Activated naive CD4-positive, alpha-beta T cell treated with anti-CD3 and anti-CD28 coated beads, Interleukin-2, amount 10 ng/mL, durations not matched to agents 7 days and 5 days (primary cell): ENCODE data around the gene RRP1.
"Not testable (repeated sequence)": the region's sequence is repeated elsewhere in the genome, so short reads cannot be mapped to it uniquely, and the experiment has no call there.

ENCODE experiments used
- CTCF ChIA-PET: fragments of 350-600 bp; sonication (Branson Sonifier 250); formaldehyde crosslinking; loops from one replicate; lab custom pipeline; 2021; ENCODE audit warnings: antibody characterized with exemption; lab: Charles Lee
- DNase-seq: peaks from one replicate; pipeline ENCODE4 v3.0.0-alpha.2; 2020
- H3K27ac Mint-ChIP-seq: one replicate; pipeline ENCODE4 v1.8.0; 2021; ENCODE audit warnings: mild to moderate bottlenecking, moderate library complexity, mixed read lengths
- H3K27me3 Mint-ChIP-seq: one replicate; pipeline ENCODE4 v1.8.0; 2021; ENCODE audit warnings: mild to moderate bottlenecking, mixed read lengths
- H3K36me3 Mint-ChIP-seq: one replicate; pipeline ENCODE4 v1.8.0; 2021; ENCODE audit warnings: mixed read lengths
- H3K4me1 Mint-ChIP-seq: one replicate; pipeline ENCODE4 v1.8.0; 2021; ENCODE audit warnings: mixed read lengths
- H3K4me3 Mint-ChIP-seq: one replicate; pipeline ENCODE4 v1.8.0; 2021; ENCODE audit warnings: mild to moderate bottlenecking, moderate library complexity, mixed read lengths
- H3K9me3 Mint-ChIP-seq: one replicate; pipeline ENCODE4 v1.8.0; 2021; ENCODE audit warnings: mixed read lengths

RRP1 gene

GRCh38 chr21:43818685-43819084 is 29.3 kb downstream of the RRP1 start:
- Mint-ChIP-seq H3K27ac (no peak overlapping the region), H3K9me3 (peaks cover 6% of the 10 kb centered on the region), H3K4me3 (no peak overlapping the region), H3K27me3 (peaks cover 3% of the 10 kb centered on the region), H3K36me3 (no peaks in the 10 kb centered on the region), H3K4me1 (peaks cover 7% of the 10 kb centered on the region)
- CTCF ChIA-PET, result interaction anchor here (1.2 kb wide), 1 partner anchor 39 kb away, joined by 3 read pairs; no protein-coding TSS in a partner anchor
- no peak for DNase-seq

GRCh38 chr21:43819511-43820405 is 30.4 kb downstream of the RRP1 start:
- peaks cover 6% of the 10 kb centered on the region for H3K9me3 Mint-ChIP-seq
- no peak for DNase-seq
- H3K4me3 Mint-ChIP-seq, result no peak overlapping the region
- H3K36me3 Mint-ChIP-seq, result no peaks in the 10 kb centered on the region
- H3K4me1 Mint-ChIP-seq, result peaks cover 5% of the 10 kb centered on the region
- no peak overlapping the region for H3K27ac Mint-ChIP-seq
- H3K27me3 Mint-ChIP-seq, result peaks cover 10% of the 10 kb centered on the region
- CTCF ChIA-PET, result no interaction called here

- no peaks in the 10 kb centered on the region for H3K36me3 Mint-ChIP-seq
- H3K4me1 Mint-ChIP-seq, result peaks cover 3% of the 10 kb centered on the region
- DNase-seq, result no peak
- H3K27ac Mint-ChIP-seq, result no peak overlapping the region
- peaks cover 6% of the 10 kb centered on the region for H3K9me3 Mint-ChIP-seq
- H3K27me3 Mint-ChIP-seq, result peaks cover 17% of the 10 kb centered on the region
- no peak overlapping the region for H3K4me3 Mint-ChIP-seq
- CTCF ChIA-PET, result no interaction called here
Observed at GRCh38 chr21:43820466-43820865, 31.1 kb downstream of the RRP1 start.

- H3K4me1 Mint-ChIP-seq, DNase-seq, H3K4me3 Mint-ChIP-seq, H3K9me3 Mint-ChIP-seq, H3K36me3 Mint-ChIP-seq, H3K27ac Mint-ChIP-seq, CTCF ChIA-PET: not testable (repeated sequence)
- H3K27me3 Mint-ChIP-seq, result peaks cover 34% of the 10 kb centered on the region
Observed at GRCh38 chr21:43822166-43822565, 32.8 kb downstream of the RRP1 start.

GRCh38 chr21:43822741-43823140 is 33.4 kb downstream of the RRP1 start:
- not testable (repeated sequence) for H3K36me3 Mint-ChIP-seq, DNase-seq, H3K4me1 Mint-ChIP-seq, H3K9me3 Mint-ChIP-seq, H3K27ac Mint-ChIP-seq, H3K4me3 Mint-ChIP-seq
- peaks cover 38% of the 10 kb centered on the region for H3K27me3 Mint-ChIP-seq
- CTCF ChIA-PET, result interaction anchor here (1.1 kb wide), 1 partner anchor 545 kb away, joined by 3 read pairs; no protein-coding TSS in a partner anchor

- peaks cover 53% of the 10 kb centered on the region for H3K27me3 Mint-ChIP-seq
- DNase-seq, result no peak
- H3K36me3 Mint-ChIP-seq, result no peaks in the 10 kb centered on the region
Observed at GRCh38 chr21:43824333-43825241, 35.2 kb downstream of the RRP1 start.

GRCh38 chr21:43825242-43825935 is 36.0 kb downstream of the RRP1 start:
- Mint-ChIP-seq H3K36me3 (no peaks in the 10 kb centered on the region), H3K27me3 (peaks cover 59% of the 10 kb centered on the region), H3K27ac (no peak overlapping the region), H3K9me3 (no peaks in the 10 kb centered on the region), H3K4me1 (no peaks in the 10 kb centered on the region), H3K4me3 (no peak overlapping the region)
- CTCF ChIA-PET, result interaction anchor here (1.1 to 1.5 kb wide), 2 partner anchors 10 to 11 kb away, joined by 3 read pairs; no protein-coding TSS in a partner anchor
- no peak for DNase-seq

More at GRCh38 chr21:43824333-43825241, 35.2 kb downstream of the RRP1 start:
- no peaks in the 10 kb centered on the region for H3K4me1 Mint-ChIP-seq
- no peaks in the 10 kb centered on the region for H3K9me3 Mint-ChIP-seq
- CTCF ChIA-PET, result interaction anchor here (1.1 to 1.6 kb wide), 2 partner anchors 10 to 151 kb away, joined by 3 to 4 read pairs; no protein-coding TSS in a partner anchor
- H3K4me3 Mint-ChIP-seq, result no peak overlapping the region
- H3K27ac Mint-ChIP-seq, result no peak overlapping the region

GRCh38 chr21:43825936-43826622 is 36.7 kb downstream of the RRP1 start:
- CTCF ChIA-PET, result interaction anchor here (0.6 to 2.0 kb wide), 4 partner anchors 9 to 114 kb away, joined by 3 to 6 read pairs (median 3); no protein-coding TSS in a partner anchor
- Mint-ChIP-seq H3K4me3 (no peak overlapping the region), H3K4me1 (no peaks in the 10 kb centered on the region), H3K9me3 (no peaks in the 10 kb centered on the region), H3K36me3 (no peaks in the 10 kb centered on the region), H3K27me3 (peaks cover 61% of the 10 kb centered on the region), H3K27ac (no peak overlapping the region)
- no peak for DNase-seq

GRCh38 chr21:43826623-43826974 is 37.2 kb downstream of the RRP1 start:
- Mint-ChIP-seq H3K27me3 (peaks cover 66% of the 10 kb centered on the region), H3K27ac (no peak overlapping the region), H3K36me3 (no peaks in the 10 kb centered on the region), H3K9me3 (no peaks in the 10 kb centered on the region), H3K4me3 (no peak overlapping the region), H3K4me1 (no peaks in the 10 kb centered on the region)
- DNase-seq, result no peak
- CTCF ChIA-PET, result interaction anchor here (0.6 to 2.0 kb wide), 3 partner anchors 10 to 113 kb away, joined by 3 to 6 read pairs (median 3); no protein-coding TSS in a partner anchor

GRCh38 chr21:43827015-43827611 is 37.7 kb downstream of the RRP1 start:
- Mint-ChIP-seq H3K27ac (no peak overlapping the region), H3K36me3 (no peaks in the 10 kb centered on the region), H3K9me3 (no peaks in the 10 kb centered on the region), H3K27me3 (peaks cover 70% of the 10 kb centered on the region), H3K4me3 (no peak overlapping the region), H3K4me1 (no peaks in the 10 kb centered on the region)
- CTCF ChIA-PET, result interaction anchor here (0.6 to 2.0 kb wide), 4 partner anchors 9 to 113 kb away, joined by 3 to 6 read pairs (median 4); no protein-coding TSS in a partner anchor
- DNase-seq, result no peak

- Mint-ChIP-seq H3K27ac (no peak overlapping the region), H3K4me3 (no peak overlapping the region), H3K27me3 (peaks cover 90% of the 10 kb centered on the region), H3K4me1 (no peaks in the 10 kb centered on the region), H3K9me3 (no peaks in the 10 kb centered on the region), H3K36me3 (no peaks in the 10 kb centered on the region)
- CTCF ChIA-PET, result interaction anchor here (0.9 kb wide), 1 partner anchor 19 kb away, joined by 3 read pairs; no protein-coding TSS in a partner anchor
- DNase-seq, result no peak
Observed at GRCh38 chr21:43829161-43829560, 39.8 kb downstream of the RRP1 start.

GRCh38 chr21:43829575-43830119 is 40.3 kb downstream of the RRP1 start:
- H3K27me3 Mint-ChIP-seq, result peaks cover 90% of the 10 kb centered on the region
- H3K4me3 Mint-ChIP-seq, result no peak overlapping the region
- H3K4me1 Mint-ChIP-seq, result peaks cover 2% of the 10 kb centered on the region
- no peaks in the 10 kb centered on the region for H3K9me3 Mint-ChIP-seq
- no peak for DNase-seq
- H3K27ac Mint-ChIP-seq, result no peak overlapping the region
- no peaks in the 10 kb centered on the region for H3K36me3 Mint-ChIP-seq
- CTCF ChIA-PET, result interaction anchor here (0.9 to 1.7 kb wide), 2 partner anchors 11 to 20 kb away, joined by 3 to 5 read pairs; no protein-coding TSS in a partner anchor
